GM19463 (cell line): ENCODE data around the gene NKIRAS2.

Experiments used
- ATAC-seq: cut with Tn5 transposase; IDR thresholded peaks from one replicate; pipeline ENCODE4 v1.9.1; 2021; ENCODE audit warnings: mild to moderate bottlenecking, moderate library complexity; ENCODE audit not compliant: unreplicated experiment

The NKIRAS2 gene

DNA sequence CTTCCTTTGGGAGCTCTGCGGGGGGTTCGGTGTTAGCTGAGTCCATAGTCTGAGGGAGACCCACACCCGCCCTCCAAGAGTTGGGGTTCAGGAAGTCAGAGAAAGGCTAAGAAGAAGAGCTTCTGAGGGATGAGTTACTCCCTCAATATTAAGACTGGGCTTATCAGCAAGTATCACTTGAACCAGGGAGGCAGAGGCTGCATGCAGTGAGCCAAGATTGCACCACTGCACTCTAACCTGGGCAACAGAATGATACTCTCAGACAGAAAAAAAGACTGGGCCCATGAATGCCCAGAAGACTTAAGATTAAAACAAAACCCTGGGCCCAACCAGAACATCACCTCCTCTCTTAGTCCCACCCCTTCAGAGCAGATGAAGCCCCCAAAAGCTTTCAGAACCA is 6.0 kb downstream of the NKIRAS2 start:
- no peak for ATAC-seq

DNA sequence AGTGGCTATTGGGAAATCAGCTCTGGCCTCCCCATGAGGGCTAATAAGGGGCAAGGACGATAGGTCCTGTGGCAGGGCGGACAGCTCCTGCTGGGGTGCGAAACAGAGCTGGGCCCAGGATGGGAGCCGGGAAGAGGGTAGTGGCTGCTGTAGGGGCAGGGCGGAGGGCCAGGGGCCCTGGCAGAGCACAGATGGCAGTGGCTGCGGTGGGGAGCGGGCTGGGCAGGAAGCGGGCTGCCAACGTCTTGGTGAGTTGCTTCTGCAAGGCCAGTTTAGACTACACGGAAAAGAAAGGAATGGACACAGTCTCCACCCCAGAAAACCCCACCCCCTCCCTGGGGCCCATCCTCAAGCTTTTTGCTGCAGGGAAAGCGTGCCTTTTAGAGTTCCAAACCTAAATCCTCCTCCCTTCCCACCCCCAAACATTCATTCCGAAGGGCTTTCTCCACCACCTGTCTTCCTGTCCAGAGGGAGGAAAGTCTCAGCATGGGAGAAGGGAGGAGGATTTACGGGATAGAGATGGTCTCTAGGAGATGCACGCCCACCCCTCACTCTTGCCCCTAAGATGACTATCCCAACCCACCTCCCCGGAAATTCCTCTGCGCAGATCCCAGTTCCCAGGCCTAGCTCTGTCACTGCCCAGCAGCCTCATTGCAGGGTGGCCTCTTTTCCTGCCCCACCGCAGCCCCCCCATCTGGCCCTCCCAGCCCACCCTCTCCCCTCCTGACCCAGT is 7.1 kb downstream of the NKIRAS2 start:
- ATAC-seq = no peak

DNA sequence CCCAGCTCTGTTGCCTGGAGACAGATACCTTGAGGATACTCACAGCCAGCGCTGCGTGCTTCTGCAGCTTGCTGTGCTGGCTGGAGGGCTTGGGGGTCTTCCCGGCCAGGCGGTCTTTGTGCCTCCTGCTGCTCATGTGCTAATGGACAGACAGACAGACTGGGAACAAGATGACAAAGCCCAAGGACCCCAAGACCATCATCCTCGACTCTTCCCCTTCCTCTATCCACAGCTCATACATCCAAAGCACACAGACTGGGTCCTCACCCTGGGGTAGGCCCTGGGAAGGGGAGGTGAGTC is 7.7 kb downstream of the NKIRAS2 start:
- ATAC-seq = no peak

GRCh38 chr17:42027961-42028790 is 8.3 kb downstream of the NKIRAS2 start:
- no peak for ATAC-seq

DNA sequence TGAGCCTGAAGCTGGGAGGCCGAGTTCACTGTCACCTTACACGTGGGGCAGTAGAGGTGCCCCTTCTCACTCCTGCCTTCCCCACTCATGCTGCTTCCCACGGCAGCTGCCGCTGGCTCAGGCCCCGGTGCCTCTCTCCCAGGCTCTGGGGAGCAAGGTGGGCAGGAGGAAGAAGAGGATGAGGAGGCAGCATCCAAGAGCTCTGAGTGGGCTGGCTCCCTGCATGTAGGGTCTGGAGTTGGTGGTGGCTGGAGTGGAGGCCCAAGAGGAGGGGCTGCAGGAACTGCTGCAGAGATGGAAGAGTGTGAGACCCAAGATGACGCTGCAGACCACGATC is 8.9 kb downstream of the NKIRAS2 start:
- ATAC-seq = no peak

DNA sequence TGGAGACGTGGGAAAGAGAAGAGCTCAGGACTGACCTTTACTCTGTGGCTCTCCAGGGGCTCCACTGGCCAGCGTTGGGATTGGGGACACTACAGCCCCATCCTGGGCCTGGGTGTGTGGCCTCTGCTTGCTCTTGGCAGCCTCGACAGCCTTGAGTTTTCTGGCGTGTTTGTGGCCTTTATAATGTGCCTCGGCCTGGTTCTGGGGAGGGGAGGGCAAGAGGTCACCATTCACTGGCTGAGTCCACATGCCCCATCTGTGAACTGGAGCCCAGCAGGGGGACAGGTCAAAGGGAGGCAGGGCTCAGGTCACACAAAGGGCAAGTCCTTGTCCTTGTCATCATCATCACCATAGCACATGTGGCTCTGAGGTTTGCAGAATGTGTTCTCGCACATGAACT is 11.7 kb downstream of the NKIRAS2 start:
- ATAC-seq = no peak

- ATAC-seq = no peak
Measured at GRCh38 chr17:42034059-42034458, 14.2 kb downstream of the NKIRAS2 start.

DNA sequence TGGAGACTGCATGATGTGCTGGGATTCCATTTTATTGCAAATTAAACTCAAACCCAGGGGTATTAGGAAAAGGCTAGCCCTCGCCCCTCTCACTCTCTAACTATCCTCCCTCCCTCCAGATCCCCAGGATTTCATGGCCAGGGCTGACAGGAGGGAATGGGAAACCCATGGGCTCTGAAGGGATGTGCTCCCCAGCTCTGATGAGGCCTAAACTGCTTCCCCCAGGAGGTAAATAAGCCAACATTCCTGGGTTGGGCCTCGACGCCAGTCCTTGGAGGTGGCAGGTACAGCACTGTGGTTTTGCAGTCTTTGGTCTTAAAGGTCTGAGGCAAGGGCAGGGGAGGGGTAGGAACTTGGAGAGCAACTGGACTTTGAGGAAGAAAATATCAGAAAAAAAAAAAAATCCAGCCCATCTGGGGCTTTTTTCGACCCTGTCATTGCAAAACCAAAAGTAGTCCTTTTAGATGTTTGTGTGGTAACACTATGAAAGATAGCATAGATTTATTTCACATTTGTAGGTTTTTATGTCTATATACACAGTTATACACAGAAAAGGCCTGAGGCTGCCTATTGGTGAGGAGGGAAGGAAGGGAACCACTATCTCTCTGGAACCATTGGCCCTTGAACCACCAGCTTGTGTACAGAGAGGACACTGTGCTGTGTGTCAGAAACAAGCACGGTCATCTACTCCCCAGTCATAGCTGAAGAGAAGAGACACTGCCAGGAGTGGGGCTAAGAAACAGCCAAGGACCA is 18.5 kb downstream of the NKIRAS2 start:
- ATAC-seq = no peak

DNA sequence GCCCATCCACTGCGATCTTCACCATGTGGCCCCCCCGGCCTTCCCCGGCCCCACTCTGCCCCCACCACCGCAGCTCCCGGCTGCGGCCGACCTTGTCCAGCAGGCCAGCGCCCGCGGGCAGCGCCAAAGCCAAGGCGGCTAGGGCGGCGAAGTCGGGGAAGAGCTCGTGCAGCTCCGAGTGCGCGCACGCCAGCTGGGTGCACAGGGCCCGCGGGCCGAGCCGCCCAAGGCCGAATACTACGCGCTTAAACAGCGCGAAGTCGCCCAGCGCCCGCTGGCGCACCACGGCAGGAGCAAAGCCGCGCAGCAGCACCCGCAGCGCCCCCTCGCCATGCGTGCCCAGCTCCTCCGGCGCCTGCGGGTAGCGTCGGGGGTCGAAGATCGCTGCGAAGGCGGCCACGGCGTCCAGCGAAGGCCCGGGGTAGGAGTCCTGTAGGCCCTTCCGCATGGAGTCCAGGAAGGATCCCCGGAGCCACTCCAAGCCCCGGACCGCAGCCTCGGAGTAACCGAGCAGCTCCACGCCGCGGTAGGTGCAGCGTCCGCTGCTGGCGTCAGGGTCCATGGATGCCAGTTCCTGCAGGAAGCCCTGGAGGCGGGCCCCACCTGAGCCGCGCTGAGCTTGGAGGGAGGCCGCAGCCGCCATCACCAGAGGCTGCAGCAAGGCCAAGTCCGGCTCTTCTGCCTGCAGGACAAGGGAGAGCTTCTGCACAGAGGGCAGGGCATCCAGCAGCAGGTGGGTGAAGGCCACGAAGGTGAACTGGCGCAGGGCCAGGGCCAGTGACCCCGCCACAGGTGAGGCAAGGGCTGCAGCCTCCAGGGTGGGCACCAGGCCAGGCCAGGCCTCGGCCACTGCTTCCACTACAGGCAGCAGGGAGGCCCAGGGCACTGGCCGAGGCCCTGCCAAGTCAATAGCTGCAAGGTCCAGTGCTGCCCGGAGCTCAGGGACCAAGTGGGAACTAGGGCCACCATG is 20.2 kb downstream of the NKIRAS2 start:
- no peak for ATAC-seq

- ATAC-seq = no peak
Measured at GRCh38 chr17:42040818-42041217, 20.9 kb downstream of the NKIRAS2 start.

DNA sequence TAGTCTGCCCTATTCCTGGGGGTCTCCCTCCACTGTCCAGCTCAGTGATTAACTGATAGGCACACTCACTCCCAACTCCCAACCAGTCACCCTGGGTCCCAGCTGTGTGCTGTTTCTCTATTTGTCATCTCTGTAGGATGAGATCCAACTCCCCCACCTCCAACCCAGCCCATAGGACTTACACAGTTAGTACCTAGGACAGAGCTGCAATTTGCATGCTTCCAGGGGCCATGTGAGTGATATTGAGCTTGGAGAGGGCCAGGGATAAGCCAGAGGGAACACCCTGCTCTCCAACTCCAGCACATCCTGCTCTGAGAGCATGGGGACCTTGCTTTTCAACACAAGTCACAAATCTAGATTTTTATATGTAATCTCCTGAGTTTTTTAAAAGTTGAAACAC is 21.7 kb downstream of the NKIRAS2 start:
- ATAC-seq = no peak

DNA sequence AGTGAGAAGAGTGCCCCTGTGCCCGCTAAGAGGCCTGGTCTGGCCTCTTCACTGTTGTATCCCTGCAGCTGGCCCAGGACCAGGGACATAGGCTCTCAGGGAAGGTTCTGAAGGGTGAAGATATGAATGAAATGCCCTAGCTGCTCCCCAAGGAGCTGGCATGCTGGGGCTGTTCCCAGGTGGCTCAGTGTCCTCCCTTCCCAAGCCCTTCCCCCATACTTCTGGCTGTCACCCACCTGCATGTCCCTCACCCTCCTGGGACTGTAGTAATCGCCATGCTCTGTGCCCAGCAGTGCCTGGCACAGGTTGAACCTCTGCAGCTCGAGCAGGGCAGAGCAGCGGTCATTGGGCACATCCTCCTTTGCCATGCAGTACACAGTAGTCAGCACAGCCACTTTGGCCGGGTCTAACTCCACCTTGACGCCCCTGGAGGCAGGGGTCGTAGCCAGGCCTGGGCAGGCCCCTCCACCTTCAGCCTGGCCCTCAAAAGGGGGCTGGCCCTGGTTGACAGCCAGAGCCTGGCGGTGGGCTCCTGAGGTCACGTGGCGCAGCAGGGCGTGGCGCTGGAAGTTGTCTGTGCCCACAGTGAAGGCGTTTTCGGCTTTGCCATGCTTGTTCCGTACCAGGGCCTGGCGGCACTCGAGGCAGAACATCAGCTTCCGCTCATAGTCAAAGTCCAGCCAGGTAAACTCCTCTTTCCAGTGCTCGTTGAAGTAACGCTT is 22.9 kb downstream of the NKIRAS2 start:
- no peak for ATAC-seq

DNA sequence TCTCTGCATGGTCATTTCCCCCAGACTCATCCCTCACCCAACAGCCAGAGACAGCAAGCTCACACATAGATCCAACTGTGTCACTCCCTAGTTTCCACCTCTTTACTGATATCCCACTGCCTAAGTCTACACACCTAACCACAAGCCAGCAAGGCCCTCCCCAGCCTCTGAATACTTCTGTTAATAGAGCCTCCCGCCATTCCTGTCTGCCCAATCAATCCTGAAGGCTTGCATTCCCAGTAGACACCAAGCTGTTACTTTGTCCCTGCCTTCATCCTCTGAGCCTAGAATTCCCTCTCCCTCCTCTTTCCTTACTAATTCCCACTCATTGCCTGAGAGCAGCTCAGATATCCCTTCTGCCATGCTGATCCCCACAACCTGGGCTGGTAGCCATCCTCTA is 25.8 kb downstream of the NKIRAS2 start:
- no peak for ATAC-seq

- no peak for ATAC-seq
Measured at GRCh38 chr17:42047343-42047742, 27.5 kb downstream of the NKIRAS2 start.

GRCh38 chr17:42049834-42050392 is 30.0 kb downstream of the NKIRAS2 start:
- no peak for ATAC-seq

DNA sequence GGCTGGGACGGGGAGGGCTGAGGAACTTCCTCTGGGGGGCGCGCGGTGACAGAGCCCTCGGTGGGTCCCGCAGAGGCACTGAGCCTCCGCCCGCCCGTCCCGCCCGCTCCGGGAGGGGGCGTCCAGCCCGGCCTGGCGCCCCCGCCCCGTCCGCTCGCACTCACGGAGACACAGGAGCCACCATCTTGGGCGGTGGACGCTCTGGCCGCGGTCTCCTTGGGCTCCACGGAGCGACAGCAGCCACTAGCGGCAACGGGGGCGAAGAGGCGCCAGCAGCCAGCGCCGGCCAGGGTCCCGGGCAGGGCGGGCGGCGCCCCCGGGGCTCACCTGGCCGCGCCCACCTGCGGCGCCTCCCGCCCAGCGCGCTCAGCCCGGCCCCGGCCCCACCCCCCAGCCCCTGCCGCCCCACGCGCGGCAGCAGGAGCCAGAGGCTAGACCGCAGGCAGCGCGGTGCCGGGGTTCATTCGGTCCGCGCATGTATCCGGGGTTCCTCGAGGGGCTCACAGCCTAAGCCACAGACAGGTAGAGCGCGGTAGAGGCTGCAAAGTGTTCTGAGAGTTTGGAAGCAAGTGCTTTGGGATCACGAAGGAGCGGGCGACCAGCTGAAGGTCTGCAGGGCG is 30.6 kb downstream of the NKIRAS2 start, which contains the start of gene C17orf113:
Gene C17orf113 (minus strand): TSS at position 209 of the 620 bp plus-strand sequence. CDS start 7,225 bp downstream, outside the sequence.
- ATAC-seq = no peak

DNA sequence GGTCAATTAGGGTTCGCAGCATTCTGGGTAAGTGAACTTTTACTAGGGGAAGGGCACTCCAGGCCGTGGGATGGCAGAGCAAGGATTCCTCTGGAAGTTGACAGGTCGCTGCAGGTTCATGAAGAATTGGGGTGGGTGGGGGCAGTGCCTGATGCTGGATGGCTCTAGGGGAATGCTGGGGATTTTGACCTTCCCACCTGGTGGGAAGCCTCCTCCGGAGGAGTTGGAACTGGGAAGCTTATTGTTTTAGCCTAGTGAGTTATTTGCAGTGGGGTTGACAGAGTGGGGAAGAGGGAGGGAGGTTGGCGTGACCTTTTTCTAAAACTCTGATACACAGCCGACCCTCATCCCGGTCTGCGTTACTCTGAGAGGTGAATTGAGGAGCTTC is 31.1 kb downstream of the NKIRAS2 start:
- ATAC-seq = no peak

DNA sequence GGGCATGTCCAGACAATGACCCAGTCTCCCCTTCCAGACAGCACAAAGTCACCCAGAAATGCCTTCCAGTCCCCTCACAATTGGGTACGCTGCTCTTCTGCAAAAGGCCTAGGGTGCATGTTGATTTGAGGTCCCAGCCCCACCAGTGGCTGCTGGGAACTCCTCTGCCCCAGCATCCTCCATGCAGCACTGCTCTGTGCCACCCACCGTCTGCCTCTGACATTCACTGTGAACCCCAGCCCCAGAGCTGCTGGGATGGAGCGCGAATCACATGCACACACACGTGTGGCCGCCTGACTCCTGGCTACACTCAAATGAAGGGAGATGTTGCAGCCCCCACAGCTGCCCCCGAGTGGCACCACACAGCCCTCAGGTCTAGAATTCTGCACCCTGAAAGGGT is 31.8 kb downstream of the NKIRAS2 start:
- ATAC-seq = no peak

DNA sequence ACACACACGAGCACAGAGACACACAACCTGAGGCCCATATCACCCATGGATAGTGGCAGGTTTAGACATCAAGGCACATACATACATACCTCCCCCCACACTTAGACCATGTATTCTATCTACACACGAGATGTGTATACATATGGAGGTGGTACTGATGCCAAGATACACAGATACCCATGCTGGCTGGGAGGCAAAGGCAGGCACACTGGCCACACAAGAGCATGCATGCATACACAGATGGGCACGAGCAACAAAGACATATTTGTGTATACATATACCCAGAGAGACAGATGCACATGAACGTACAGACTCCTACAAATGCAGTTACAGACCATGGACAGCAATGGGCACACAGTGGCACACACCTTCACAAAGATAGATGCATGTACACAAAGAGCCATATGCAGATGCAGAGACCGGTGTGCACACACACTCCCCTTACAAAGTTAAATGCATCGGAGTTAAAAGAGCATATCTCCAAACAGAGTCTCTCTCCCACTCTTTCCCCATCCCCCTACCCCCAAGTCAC is 32.5 kb downstream of the NKIRAS2 start:
- no peak for ATAC-seq
